Dendritic cell treated with granulocyte-macrophage colony-stimulating factor and Interleukin-4, amounts not matched to agents 40 ng/mL and 50 ng/mL, for 4 days (primary cell): Measurements from ENCODE around the gene PTPRD.

Source experiments
- H3K27ac Mint-ChIP-seq: one replicate; pipeline ENCODE4 v1.8.0; 2022; ENCODE audit warnings: mild to moderate bottlenecking, mixed read lengths
- H3K27me3 Mint-ChIP-seq: one replicate; pipeline ENCODE4 v1.8.0; 2022; ENCODE audit warnings: mild to moderate bottlenecking, mixed read lengths
- H3K36me3 Mint-ChIP-seq: one replicate; pipeline ENCODE4 v1.8.0; 2022; ENCODE audit warnings: low read depth, mixed read lengths
- H3K4me1 Mint-ChIP-seq: one replicate; pipeline ENCODE4 v1.8.0; 2022; ENCODE audit warnings: low read depth, mixed read lengths
- H3K4me3 Mint-ChIP-seq: one replicate; pipeline ENCODE4 v1.8.0; 2022; ENCODE audit warnings: mild to moderate bottlenecking, moderate library complexity, mixed read lengths
- H3K9me3 Mint-ChIP-seq: one replicate; pipeline ENCODE4 v1.8.0; 2022; ENCODE audit warnings: mixed read lengths
- intact Hi-C: fragments of 100-400 bp; cut with micrococcal nuclease; formaldehyde crosslinking; loops from one replicate; pipeline ENCODE4 v1.15.0; 2022

Gene PTPRD

GRCh38 chr9:8734760-8735159 is 1878.0 kb downstream of the PTPRD start:
- intact Hi-C loops: no loop called here
- H3K9me3 Mint-ChIP-seq: no peaks in the 10 kb centered on the region

GRCh38 chr9:8733131-8733954 is 1879.5 kb downstream of the PTPRD start:
- Mint-ChIP-seq H3K4me3 (peak overlapping the region; percentile 6), H3K9me3 (no peaks in the 10 kb centered on the region), H3K27ac (no peak overlapping the region), H3K4me1 (peaks cover 12% of the 10 kb centered on the region), H3K27me3 (peaks cover 18% of the 10 kb centered on the region), H3K36me3 (no peaks in the 10 kb centered on the region)
- intact Hi-C loops: no loop called here

More at GRCh38 chr9:8734760-8735159, 1878.0 kb downstream of the PTPRD start:
- Mint-ChIP-seq H3K27ac (no peak overlapping the region), H3K36me3 (no peaks in the 10 kb centered on the region), H3K4me3 (no peak overlapping the region), H3K27me3 (peaks cover 15% of the 10 kb centered on the region), H3K4me1 (peaks cover 12% of the 10 kb centered on the region)

GRCh38 chr9:8732367-8733075 is 1880.3 kb downstream of the PTPRD start:
- Mint-ChIP-seq H3K36me3 (no peaks in the 10 kb centered on the region), H3K4me3 (no peak overlapping the region), H3K27ac (no peak overlapping the region), H3K9me3 (no peaks in the 10 kb centered on the region), H3K27me3 (peaks cover 18% of the 10 kb centered on the region), H3K4me1 (peaks cover 12% of the 10 kb centered on the region)
- intact Hi-C loops: no loop called here

GRCh38 chr9:8730618-8731017 is 1882.2 kb downstream of the PTPRD start:
- peaks cover 12% of the 10 kb centered on the region for H3K4me1 Mint-ChIP-seq
- H3K4me3 Mint-ChIP-seq: no peak overlapping the region
- no peaks in the 10 kb centered on the region for H3K9me3 Mint-ChIP-seq
- H3K27ac Mint-ChIP-seq: no peak overlapping the region
- no peaks in the 10 kb centered on the region for H3K36me3 Mint-ChIP-seq
- intact Hi-C loops: no loop called here
- H3K27me3 Mint-ChIP-seq: peaks cover 18% of the 10 kb centered on the region

- Mint-ChIP-seq H3K36me3 (no peaks in the 10 kb centered on the region), H3K27ac (no peak overlapping the region)
Observed at GRCh38 chr9:8728910-8729309, 1883.9 kb downstream of the PTPRD start.

GRCh38 chr9:8727191-8727590 is 1885.6 kb downstream of the PTPRD start:
- no peaks in the 10 kb centered on the region for H3K4me1 Mint-ChIP-seq

More at GRCh38 chr9:8728910-8729309, 1883.9 kb downstream of the PTPRD start:
- Mint-ChIP-seq H3K9me3 (no peaks in the 10 kb centered on the region), H3K27me3 (peaks cover 18% of the 10 kb centered on the region), H3K4me1 (peaks cover 6% of the 10 kb centered on the region), H3K4me3 (no peak overlapping the region)
- intact Hi-C loops: no loop called here

GRCh38 chr9:8726692-8727091 is 1886.1 kb downstream of the PTPRD start:
- Mint-ChIP-seq H3K27ac (no peak overlapping the region), H3K36me3 (no peaks in the 10 kb centered on the region), H3K4me1 (no peaks in the 10 kb centered on the region), H3K9me3 (no peaks in the 10 kb centered on the region), H3K27me3 (peaks cover 12% of the 10 kb centered on the region), H3K4me3 (no peak overlapping the region)
- intact Hi-C loops: no loop called here

More at GRCh38 chr9:8727191-8727590, 1885.6 kb downstream of the PTPRD start:
- peaks cover 12% of the 10 kb centered on the region for H3K27me3 Mint-ChIP-seq
- intact Hi-C loops: no loop called here
- no peaks in the 10 kb centered on the region for H3K9me3 Mint-ChIP-seq
- no peak overlapping the region for H3K4me3 Mint-ChIP-seq
- H3K27ac Mint-ChIP-seq: no peak overlapping the region
- H3K36me3 Mint-ChIP-seq: no peaks in the 10 kb centered on the region

- H3K4me1 Mint-ChIP-seq: no peaks in the 10 kb centered on the region
- peaks cover 7% of the 10 kb centered on the region for H3K27me3 Mint-ChIP-seq
- no peaks in the 10 kb centered on the region for H3K9me3 Mint-ChIP-seq
- H3K4me3 Mint-ChIP-seq: no peak overlapping the region
- intact Hi-C loops: no loop called here
- H3K27ac Mint-ChIP-seq: no peak overlapping the region
- no peaks in the 10 kb centered on the region for H3K36me3 Mint-ChIP-seq
Observed at GRCh38 chr9:8725635-8726034, 1887.2 kb downstream of the PTPRD start.

GRCh38 chr9:8724284-8725018 is 1888.4 kb downstream of the PTPRD start:
- intact Hi-C loops: no loop called here
- no peak overlapping the region for H3K27ac Mint-ChIP-seq
- no peaks in the 10 kb centered on the region for H3K4me1 Mint-ChIP-seq
- H3K4me3 Mint-ChIP-seq: no peak overlapping the region
- peaks cover under 1% of the 10 kb centered on the region for H3K27me3 Mint-ChIP-seq
- H3K9me3 Mint-ChIP-seq: no peaks in the 10 kb centered on the region
- H3K36me3 Mint-ChIP-seq: no peaks in the 10 kb centered on the region

- intact Hi-C loops: no loop called here
- Mint-ChIP-seq H3K4me3 (no peak overlapping the region), H3K4me1 (no peaks in the 10 kb centered on the region), H3K27me3 (no peaks in the 10 kb centered on the region), H3K27ac (no peak overlapping the region), H3K36me3 (no peaks in the 10 kb centered on the region), H3K9me3 (no peaks in the 10 kb centered on the region)
Observed at GRCh38 chr9:8723195-8723594, 1889.6 kb downstream of the PTPRD start.

- Mint-ChIP-seq H3K36me3 (no peaks in the 10 kb centered on the region), H3K9me3 (no peaks in the 10 kb centered on the region)
- intact Hi-C loops: no loop called here
Observed at GRCh38 chr9:8719833-8720486, 1892.8 kb downstream of the PTPRD start.

GRCh38 chr9:8718121-8718725 is 1894.6 kb downstream of the PTPRD start:
- H3K27me3 Mint-ChIP-seq: no peaks in the 10 kb centered on the region

More at GRCh38 chr9:8719833-8720486, 1892.8 kb downstream of the PTPRD start:
- H3K4me1 Mint-ChIP-seq: no peaks in the 10 kb centered on the region
- no peaks in the 10 kb centered on the region for H3K27me3 Mint-ChIP-seq
- H3K4me3 Mint-ChIP-seq: no peak overlapping the region
- H3K27ac Mint-ChIP-seq: no peak overlapping the region

GRCh38 chr9:8717146-8717545 is 1895.7 kb downstream of the PTPRD start:
- Mint-ChIP-seq H3K36me3 (no peaks in the 10 kb centered on the region), H3K27me3 (no peaks in the 10 kb centered on the region), H3K27ac (no peak overlapping the region), H3K4me1 (no peaks in the 10 kb centered on the region), H3K4me3 (no peak overlapping the region), H3K9me3 (peaks cover 13% of the 10 kb centered on the region)
- intact Hi-C loops: no loop called here

More at GRCh38 chr9:8718121-8718725, 1894.6 kb downstream of the PTPRD start:
- no peaks in the 10 kb centered on the region for H3K4me1 Mint-ChIP-seq
- H3K9me3 Mint-ChIP-seq: peaks cover 9% of the 10 kb centered on the region
- H3K36me3 Mint-ChIP-seq: no peaks in the 10 kb centered on the region
- H3K4me3 Mint-ChIP-seq: no peak overlapping the region
- intact Hi-C loops: no loop called here
- H3K27ac Mint-ChIP-seq: no peak overlapping the region
